ENCODE results near the gene GET4.

GRCh38 chr7:919924-920341, 43.6 kb downstream of the GET4 start:
- no peak for TF ChIP-seq JUND (IDR thresholded peaks at IDR 0.05)
- TF ChIP-seq CTCF (IDR thresholded peaks at IDR 0.05 in 2 of 3, conservative IDR thresholded peaks at IDR 0.05 in 1 of 3; ENCODE audit: borderline replicate concordance in 1 of 3, insufficient read depth in 1 of 3, low read depth in 2 of 3, low read length in 2 of 3): no peak
- TF ChIP-seq POLR2AphosphoS5 (IDR thresholded peaks at IDR 0.05; ENCODE audit: low read depth, low read length): no peak
- TF ChIP-seq EZH2phosphoT487 (IDR thresholded peaks at IDR 0.05; ENCODE audit: borderline replicate concordance): no peak
- no peak for TF ChIP-seq RAD21 (IDR thresholded peaks at IDR 0.05; ENCODE audit: low read depth)
- TF ChIP-seq ATF3 (IDR thresholded peaks at IDR 0.05): no peak
